MM.1S (cell line): Measurements from ENCODE around the gene ZNF488.

Source experiments
- EZH2 ChIP-seq: fragments of 300-600 bp; sonication (generic); optimal IDR thresholded peaks from 2 replicates; pipeline ENCODE3; 2017; ENCODE audit warnings: low read depth, mild to moderate bottlenecking, antibody characterized with exemption, low read length, mixed read lengths
- EZH2phosphoT487 ChIP-seq: fragments of 300-600 bp; sonication (generic); IDR thresholded peaks from 2 replicates; pipeline ENCODE4 v1.6.1; 2018; ENCODE audit warnings: antibody characterized with exemption, low read length
- TF ChIP-seq, protein P1 (sequence below): fragments of 300-600 bp; sonication (generic); IDR thresholded peaks from 2 replicates; pipeline ENCODE4 v1.5.1; 2016; ENCODE audit warnings: antibody characterized with exemption, low read length, mixed read lengths

DNA sequence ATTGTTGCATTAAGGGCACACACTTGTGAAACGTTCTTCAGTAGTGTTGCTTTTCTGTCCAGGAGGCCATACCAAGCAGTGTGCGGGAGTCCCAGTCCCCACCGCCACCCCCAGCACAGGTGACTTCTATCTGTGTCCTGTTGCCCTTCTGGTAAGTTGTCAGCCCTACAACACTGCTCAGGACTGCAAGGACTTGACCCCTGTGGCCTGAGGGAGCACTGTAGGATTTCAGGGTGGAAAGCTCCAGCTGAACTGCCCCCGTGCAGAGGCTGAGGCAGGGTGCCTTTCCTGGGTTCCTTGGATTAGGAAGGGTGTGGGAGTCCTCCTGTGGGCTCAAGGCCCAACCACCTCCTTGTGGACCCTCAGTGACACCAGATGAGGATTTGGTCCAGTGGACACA lies 26.8 kb upstream of the ZNF488 start:
- TF ChIP-seq EZH2 (no peak), EZH2phosphoT487 (no peak)
- TF ChIP-seq, protein P1, sequence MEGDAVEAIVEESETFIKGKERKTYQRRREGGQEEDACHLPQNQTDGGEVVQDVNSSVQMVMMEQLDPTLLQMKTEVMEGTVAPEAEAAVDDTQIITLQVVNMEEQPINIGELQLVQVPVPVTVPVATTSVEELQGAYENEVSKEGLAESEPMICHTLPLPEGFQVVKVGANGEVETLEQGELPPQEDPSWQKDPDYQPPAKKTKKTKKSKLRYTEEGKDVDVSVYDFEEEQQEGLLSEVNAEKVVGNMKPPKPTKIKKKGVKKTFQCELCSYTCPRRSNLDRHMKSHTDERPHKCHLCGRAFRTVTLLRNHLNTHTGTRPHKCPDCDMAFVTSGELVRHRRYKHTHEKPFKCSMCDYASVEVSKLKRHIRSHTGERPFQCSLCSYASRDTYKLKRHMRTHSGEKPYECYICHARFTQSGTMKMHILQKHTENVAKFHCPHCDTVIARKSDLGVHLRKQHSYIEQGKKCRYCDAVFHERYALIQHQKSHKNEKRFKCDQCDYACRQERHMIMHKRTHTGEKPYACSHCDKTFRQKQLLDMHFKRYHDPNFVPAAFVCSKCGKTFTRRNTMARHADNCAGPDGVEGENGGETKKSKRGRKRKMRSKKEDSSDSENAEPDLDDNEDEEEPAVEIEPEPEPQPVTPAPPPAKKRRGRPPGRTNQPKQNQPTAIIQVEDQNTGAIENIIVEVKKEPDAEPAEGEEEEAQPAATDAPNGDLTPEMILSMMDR: no peak
